Mammary epithelial cell (primary cell): ENCODE measurements around the gene LTC4S.

Experiments used
- EZH2 ChIP-seq: IDR thresholded peaks from 2 replicates; pipeline ENCODE4 v1.6.1; 2012; ENCODE audit warnings: low read length, inconsistent platforms, borderline replicate concordance
- TF ChIP-seq, protein P1 (sequence below), 2 donors: IDR thresholded peaks in 1 of 2; conservative IDR thresholded peaks in 1 of 2; 2 replicates each; pipeline ENCODE4 v1.5.1; 2011 to 2012; ENCODE audit warnings: inconsistent platforms in 2 of 2, low read length in 2 of 2, mild to moderate bottlenecking in 2 of 2, control low read depth in 1 of 2, low read depth in 1 of 2; ENCODE audit not compliant: insufficient read depth in 1 of 2; ENCODE audit errors: extremely low read depth in 1 of 2

DNA sequence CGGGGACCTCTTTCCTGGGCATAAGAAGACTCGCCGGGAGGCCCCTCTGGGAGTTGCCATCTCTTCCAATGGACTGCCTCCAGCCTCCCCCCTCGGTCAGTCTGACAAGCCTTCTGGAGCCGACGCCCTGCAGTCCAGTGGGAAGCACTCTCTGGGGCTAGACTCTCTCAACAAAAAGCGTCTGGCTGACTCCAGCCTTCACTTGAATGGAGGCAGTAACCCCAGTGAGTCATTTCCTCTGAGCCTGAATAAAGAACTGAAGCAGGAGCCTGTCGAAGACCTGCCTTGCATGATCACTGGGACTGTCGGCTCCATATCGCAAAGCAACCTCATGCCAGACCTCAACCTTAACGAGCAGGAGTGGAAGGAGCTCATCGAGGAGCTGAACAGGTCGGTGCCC, 28.4 kb upstream of the LTC4S start:
- TF ChIP-seq, protein P1, sequence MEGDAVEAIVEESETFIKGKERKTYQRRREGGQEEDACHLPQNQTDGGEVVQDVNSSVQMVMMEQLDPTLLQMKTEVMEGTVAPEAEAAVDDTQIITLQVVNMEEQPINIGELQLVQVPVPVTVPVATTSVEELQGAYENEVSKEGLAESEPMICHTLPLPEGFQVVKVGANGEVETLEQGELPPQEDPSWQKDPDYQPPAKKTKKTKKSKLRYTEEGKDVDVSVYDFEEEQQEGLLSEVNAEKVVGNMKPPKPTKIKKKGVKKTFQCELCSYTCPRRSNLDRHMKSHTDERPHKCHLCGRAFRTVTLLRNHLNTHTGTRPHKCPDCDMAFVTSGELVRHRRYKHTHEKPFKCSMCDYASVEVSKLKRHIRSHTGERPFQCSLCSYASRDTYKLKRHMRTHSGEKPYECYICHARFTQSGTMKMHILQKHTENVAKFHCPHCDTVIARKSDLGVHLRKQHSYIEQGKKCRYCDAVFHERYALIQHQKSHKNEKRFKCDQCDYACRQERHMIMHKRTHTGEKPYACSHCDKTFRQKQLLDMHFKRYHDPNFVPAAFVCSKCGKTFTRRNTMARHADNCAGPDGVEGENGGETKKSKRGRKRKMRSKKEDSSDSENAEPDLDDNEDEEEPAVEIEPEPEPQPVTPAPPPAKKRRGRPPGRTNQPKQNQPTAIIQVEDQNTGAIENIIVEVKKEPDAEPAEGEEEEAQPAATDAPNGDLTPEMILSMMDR (conservative IDR thresholded peaks at IDR 0.05 in 1 of 2, IDR thresholded peaks at IDR 0.05 in 1 of 2; ENCODE audit: extremely low read depth in 1 of 2, insufficient read depth in 1 of 2, low read depth in 1 of 2, low read length in 2 of 2), result no peak
- TF ChIP-seq EZH2, result no peak
